Gastrocnemius medialis (tissue), 4 donors: Measurements from ENCODE around the gene NOVA1. TPM values are rescaled to one million over a fixed set of nuclear protein-coding genes. Genes with fewer than 3 reads are reported as not detected.

Source experiments
- ATAC-seq, 2 donors: fragments of 150-250 bp; one replicate each; pipeline ENCODE4 v1.9.1; 2016
- DNase-seq, 2 donors: peaks; one replicate each; pipeline ENCODE4 v3.0.0-alpha.2; 2019
- H3K27ac ChIP-seq, 4 donors: fragments of 200-600 bp; sonication (generic); 1 replicate in 1 of 4; 2 replicates in 3 of 4; pipeline ENCODE4 v1.5.1; 2016 to 2018; ENCODE audit warnings: mild to moderate bottlenecking in 2 of 4, moderate library complexity in 1 of 4
- H3K27me3 ChIP-seq, 3 donors: fragments of 200-600 bp; sonication (generic) in 2 of 3; 1 replicate in 1 of 3; 2 replicates in 2 of 3; pipeline versions ENCODE4 v1.5.1 to v1.6.0; 2016 to 2019; ENCODE audit warnings: mild to moderate bottlenecking in 1 of 3, moderate library complexity in 1 of 3
- H3K36me3 ChIP-seq, 2 donors: fragments of 200-600 bp; sonication (generic) in 1 of 2; one replicate each; pipeline ENCODE4 v1.5.1; 2017 to 2018
- H3K4me1 ChIP-seq, 2 donors: fragments of 200-600 bp; sonication (generic) in 1 of 2; one replicate each; pipeline ENCODE4 v1.5.1; 2016 to 2017; ENCODE audit warnings: mild to moderate bottlenecking in 2 of 2
- H3K4me3 ChIP-seq, 4 donors: fragments of 200-600 bp; sonication (generic) in 3 of 4; 1 replicate in 1 of 4; 2 replicates in 3 of 4; pipeline ENCODE4 v1.5.1; 2016 to 2019; ENCODE audit warnings: mild to moderate bottlenecking in 2 of 4
- H3K9me3 ChIP-seq, 3 donors: fragments of 200-600 bp; sonication (generic) in 2 of 3; 1 replicate in 1 of 3; 2 replicates in 2 of 3; pipeline ENCODE4 v1.5.1; 2016 to 2019
- POLR2A ChIP-seq, 2 donors: fragments of 450-650 bp; IDR thresholded peaks; one replicate each; pipeline ENCODE4 v1.6.1; 2017; ENCODE audit warnings: antibody characterized with exemption in 2 of 2, mild to moderate bottlenecking in 2 of 2, moderate library complexity in 2 of 2
- in situ Hi-C, 4 donors: fragments of 200-750 bp; cut with MboI; loops; one replicate each; pipeline versions ENCODE4 v1.15.0 to v1.8.0; 2017; ENCODE audit warnings: low sequenced_read_pairs in 4 of 4
- intact Hi-C: fragments of 100-400 bp; cut with DNase I; formaldehyde crosslinking; loops from one replicate; pipeline ENCODE4 v1.15.1; 2023; ENCODE audit warnings: low total_unique reads
- total RNA-seq, 4 donors: library from RNA; depleted of rRNA; stranded (reverse); fragments of >200 nt; gene quantifications; one replicate each; pipeline versions ENCODE4 v1.1.0 to v1.2.3, GENCODE V29; 2016
- TF ChIP-seq, protein P1 (sequence below), 5 experiments: fragments of 450-650 bp in 3 of 5; fragments of 200-600 bp in 2 of 5; sonication (generic) in 2 of 5; IDR thresholded peaks in 4 of 5; conservative IDR thresholded peaks in 1 of 5; 1 replicate in 4 of 5; 2 replicates in 1 of 5; pipeline ENCODE4 v1.5.1; 2016 to 2019; ENCODE audit warnings: antibody characterized with exemption in 5 of 5, mild to moderate bottlenecking in 3 of 5, moderate library complexity in 3 of 5

Gene NOVA1
- total RNA-seq, 4 donors from 2014 or later, result 2.7 to 10.2 (median 4.6) TPM

DNA sequence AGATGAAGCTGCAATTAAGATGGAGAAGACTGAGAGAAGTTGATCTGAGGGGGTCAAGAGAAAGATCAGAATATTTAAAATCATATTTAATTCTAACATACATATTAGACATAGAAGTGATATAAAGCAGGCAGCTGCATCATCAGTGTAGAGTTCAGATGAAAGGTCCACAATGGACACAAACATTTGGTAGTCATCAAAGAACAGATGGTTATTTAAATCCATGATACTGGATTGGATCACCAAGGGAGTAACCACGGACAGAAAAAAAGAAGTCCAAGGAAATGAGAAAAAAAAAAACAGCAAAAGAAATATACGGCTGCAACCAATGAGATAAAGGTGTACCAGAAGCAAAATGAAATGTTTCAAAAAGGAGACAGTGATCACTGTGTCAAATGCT lies 20.1 kb downstream of the NOVA1 start:
- in situ Hi-C loops, result no loop called here
- intact Hi-C loops, result no loop called here
- Histone ChIP-seq H3K4me3 (no peak overlapping the region), H3K4me1 (no peaks in the 10 kb centered on the region), H3K27ac (no peak overlapping the region), H3K9me3 (no peaks in the 10 kb centered on the region), H3K36me3 (no peaks in the 10 kb centered on the region), H3K27me3 (no peaks in the 10 kb centered on the region)
- no peak for DNase-seq
- no peak for ATAC-seq
- TF ChIP-seq, protein P1, sequence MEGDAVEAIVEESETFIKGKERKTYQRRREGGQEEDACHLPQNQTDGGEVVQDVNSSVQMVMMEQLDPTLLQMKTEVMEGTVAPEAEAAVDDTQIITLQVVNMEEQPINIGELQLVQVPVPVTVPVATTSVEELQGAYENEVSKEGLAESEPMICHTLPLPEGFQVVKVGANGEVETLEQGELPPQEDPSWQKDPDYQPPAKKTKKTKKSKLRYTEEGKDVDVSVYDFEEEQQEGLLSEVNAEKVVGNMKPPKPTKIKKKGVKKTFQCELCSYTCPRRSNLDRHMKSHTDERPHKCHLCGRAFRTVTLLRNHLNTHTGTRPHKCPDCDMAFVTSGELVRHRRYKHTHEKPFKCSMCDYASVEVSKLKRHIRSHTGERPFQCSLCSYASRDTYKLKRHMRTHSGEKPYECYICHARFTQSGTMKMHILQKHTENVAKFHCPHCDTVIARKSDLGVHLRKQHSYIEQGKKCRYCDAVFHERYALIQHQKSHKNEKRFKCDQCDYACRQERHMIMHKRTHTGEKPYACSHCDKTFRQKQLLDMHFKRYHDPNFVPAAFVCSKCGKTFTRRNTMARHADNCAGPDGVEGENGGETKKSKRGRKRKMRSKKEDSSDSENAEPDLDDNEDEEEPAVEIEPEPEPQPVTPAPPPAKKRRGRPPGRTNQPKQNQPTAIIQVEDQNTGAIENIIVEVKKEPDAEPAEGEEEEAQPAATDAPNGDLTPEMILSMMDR (IDR thresholded peaks at IDR 0.05 in 4 of 5, conservative IDR thresholded peaks at IDR 0.05 in 1 of 5), result no peak
- no peak for TF ChIP-seq POLR2A (IDR thresholded peaks at IDR 0.05)

DNA sequence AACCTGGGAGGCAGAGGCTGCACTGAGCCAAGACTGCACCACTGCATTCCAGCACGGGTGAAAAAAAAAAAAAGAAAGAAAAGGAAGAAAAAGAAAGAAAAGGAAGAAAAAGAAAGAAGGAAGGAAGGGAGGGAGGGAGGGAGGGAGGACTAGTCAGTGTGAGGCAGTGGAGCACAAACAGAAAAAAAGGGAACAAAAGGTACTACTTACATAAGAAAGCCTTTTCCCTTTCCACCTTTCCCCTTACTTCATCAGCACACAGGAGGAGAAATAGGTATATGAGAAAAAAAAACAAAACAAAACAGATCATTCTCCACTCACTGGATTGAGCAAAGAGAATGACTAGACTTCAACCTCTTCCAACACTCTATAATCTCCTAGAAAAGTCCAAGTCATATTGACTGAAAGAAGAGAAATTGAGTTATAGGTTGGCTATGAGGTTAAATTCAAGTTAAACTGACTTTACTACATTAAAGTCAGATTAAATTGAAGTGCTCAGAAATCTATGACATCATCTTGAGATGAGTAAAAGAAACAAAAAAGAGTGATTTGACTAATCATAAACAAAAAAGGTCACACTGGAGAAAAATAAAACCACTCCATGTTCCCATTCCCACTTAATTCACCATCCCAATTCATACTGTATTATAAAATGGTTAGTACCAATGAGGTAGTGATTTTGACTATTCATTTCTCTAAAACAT lies 43.6 kb downstream of the NOVA1 start:
- in situ Hi-C loops (no loop called here), intact Hi-C loops (no loop called here)
- Histone ChIP-seq H3K27ac (no peak overlapping the region), H3K4me1 (no peaks in the 10 kb centered on the region), H3K4me3 (no peak overlapping the region), H3K9me3 (no peaks in the 10 kb centered on the region), H3K27me3 (no peaks in the 10 kb centered on the region), H3K36me3 (no peaks in the 10 kb centered on the region)
- TF ChIP-seq POLR2A (IDR thresholded peaks at IDR 0.05), result no peak
- TF ChIP-seq, protein P1 (IDR thresholded peaks at IDR 0.05 in 4 of 5, conservative IDR thresholded peaks at IDR 0.05 in 1 of 5), result no peak
- no peak for ATAC-seq
- no peak for DNase-seq

GRCh38 chr14:26549571-26549970 lies 48.3 kb downstream of the NOVA1 start:
- H3K36me3 ChIP-seq, result no peaks in the 10 kb centered on the region
- ATAC-seq, result no peak
- no peak for TF ChIP-seq POLR2A (IDR thresholded peaks at IDR 0.05)
- TF ChIP-seq, protein P1 (IDR thresholded peaks at IDR 0.05 in 4 of 5, conservative IDR thresholded peaks at IDR 0.05 in 1 of 5), result no peak
- H3K4me1 ChIP-seq, result no peaks in the 10 kb centered on the region
- no peaks in the 10 kb centered on the region for H3K27me3 ChIP-seq
- intact Hi-C loops (no loop called here), in situ Hi-C loops (no loop called here)
- DNase-seq, result no peak
- no peak overlapping the region for H3K4me3 ChIP-seq
- no peak overlapping the region for H3K27ac ChIP-seq
- no peaks in the 10 kb centered on the region for H3K9me3 ChIP-seq

GRCh38 chr14:26548406-26548805 lies 49.4 kb downstream of the NOVA1 start:
- Histone ChIP-seq H3K27ac (no peak overlapping the region), H3K4me3 (no peak overlapping the region), H3K9me3 (no peaks in the 10 kb centered on the region), H3K27me3 (no peaks in the 10 kb centered on the region), H3K36me3 (no peaks in the 10 kb centered on the region), H3K4me1 (no peaks in the 10 kb centered on the region)
- intact Hi-C loops (no loop called here), in situ Hi-C loops (no loop called here)
- no peak for DNase-seq
- ATAC-seq, result no peak
- TF ChIP-seq, protein P1 (IDR thresholded peaks at IDR 0.05 in 4 of 5, conservative IDR thresholded peaks at IDR 0.05 in 1 of 5), result no peak
- no peak for TF ChIP-seq POLR2A (IDR thresholded peaks at IDR 0.05)

- no peak overlapping the region for H3K27ac ChIP-seq
- H3K4me3 ChIP-seq, result no peak overlapping the region
- ATAC-seq, result no peak
- no peaks in the 10 kb centered on the region for H3K36me3 ChIP-seq
- DNase-seq, result no peak
- H3K4me1 ChIP-seq, result no peaks in the 10 kb centered on the region
- intact Hi-C loops, result no loop called here
- TF ChIP-seq, protein P1 (IDR thresholded peaks at IDR 0.05 in 4 of 5, conservative IDR thresholded peaks at IDR 0.05 in 1 of 5), result no peak
- no peak for TF ChIP-seq POLR2A (IDR thresholded peaks at IDR 0.05)
- in situ Hi-C loops, result no loop called here
- no peaks in the 10 kb centered on the region for H3K27me3 ChIP-seq
- no peaks in the 10 kb centered on the region for H3K9me3 ChIP-seq
These were observed 59.7 kb downstream of the NOVA1 start for GRCh38 chr14:26538176-26538575.
